HG02973 (cell line): ENCODE results near the gene MVP.
"Not testable (repeated sequence)": the region's sequence is repeated elsewhere in the genome, so short reads cannot be mapped to it uniquely, and the experiment has no call there.

ENCODE experiments used
- ATAC-seq: cut with Tn5 transposase; IDR thresholded peaks from one replicate; pipeline ENCODE4 v1.9.1; 2021; ENCODE audit warnings: moderate library complexity; ENCODE audit not compliant: unreplicated experiment

MVP gene

GRCh38 chr16:29869067-29869466 is 48.8 kb downstream of the MVP start:
- ATAC-seq: not testable (repeated sequence)

- ATAC-seq: no peak
Observed at GRCh38 chr16:29871822-29872546, 51.7 kb downstream of the MVP start.

GRCh38 chr16:29873319-29873718 is 53.1 kb downstream of the MVP start:
- no peak for ATAC-seq

DNA sequence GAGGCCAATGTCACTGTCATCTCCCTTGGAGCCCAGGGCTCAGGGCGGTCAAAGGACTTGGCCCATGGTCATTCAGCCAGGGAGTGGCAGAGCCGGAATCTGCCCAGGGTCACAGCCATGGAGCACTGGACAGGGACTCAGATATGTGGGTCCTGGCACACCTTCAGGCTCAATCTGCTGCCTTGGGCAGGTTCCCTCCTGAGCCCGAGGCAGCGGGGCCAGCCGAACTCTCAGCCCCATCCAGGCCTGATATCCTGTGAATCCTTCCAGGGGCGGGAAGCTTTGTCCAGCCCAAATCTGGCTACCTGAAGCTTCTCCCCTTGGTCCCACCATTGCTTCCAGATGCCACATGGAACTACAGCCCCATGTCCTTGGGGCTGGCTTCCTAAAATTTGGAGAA is 54.9 kb downstream of the MVP start:
- no peak for ATAC-seq

GRCh38 chr16:29876217-29876593 is 55.9 kb downstream of the MVP start:
- ATAC-seq: no peak

DNA sequence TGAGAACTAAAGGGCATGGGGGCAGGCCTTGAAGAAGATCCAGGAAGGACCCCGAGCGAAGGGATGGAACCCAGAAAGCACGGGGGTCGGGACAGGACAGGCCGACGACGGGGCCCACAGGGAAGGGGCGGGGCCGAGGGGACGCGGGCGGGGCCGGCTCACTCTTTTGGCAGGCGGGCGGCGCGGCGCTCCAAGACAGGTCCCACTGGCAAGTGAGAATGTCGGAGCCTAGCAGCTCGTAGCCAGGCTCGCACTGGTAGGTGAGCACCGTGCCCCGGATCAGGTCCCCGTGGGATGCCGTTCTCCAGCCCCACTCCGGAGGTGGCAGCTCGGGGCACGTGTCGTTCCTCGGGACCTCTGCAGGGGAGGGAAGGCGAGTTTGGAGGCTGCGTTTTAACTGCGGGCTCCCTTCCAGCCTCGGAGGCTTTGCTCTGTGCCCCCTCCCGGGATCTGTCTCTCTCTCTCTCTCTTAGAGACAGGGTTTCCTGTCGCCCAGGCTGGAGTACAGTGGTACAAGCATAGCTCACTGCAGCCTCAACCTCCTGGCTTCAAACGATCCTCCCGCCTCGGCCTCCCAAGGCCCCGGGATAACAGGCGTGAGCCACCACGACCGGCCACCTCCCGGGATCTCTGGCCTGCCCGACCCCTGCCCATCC is 56.5 kb downstream of the MVP start:
- ATAC-seq: no peak

DNA sequence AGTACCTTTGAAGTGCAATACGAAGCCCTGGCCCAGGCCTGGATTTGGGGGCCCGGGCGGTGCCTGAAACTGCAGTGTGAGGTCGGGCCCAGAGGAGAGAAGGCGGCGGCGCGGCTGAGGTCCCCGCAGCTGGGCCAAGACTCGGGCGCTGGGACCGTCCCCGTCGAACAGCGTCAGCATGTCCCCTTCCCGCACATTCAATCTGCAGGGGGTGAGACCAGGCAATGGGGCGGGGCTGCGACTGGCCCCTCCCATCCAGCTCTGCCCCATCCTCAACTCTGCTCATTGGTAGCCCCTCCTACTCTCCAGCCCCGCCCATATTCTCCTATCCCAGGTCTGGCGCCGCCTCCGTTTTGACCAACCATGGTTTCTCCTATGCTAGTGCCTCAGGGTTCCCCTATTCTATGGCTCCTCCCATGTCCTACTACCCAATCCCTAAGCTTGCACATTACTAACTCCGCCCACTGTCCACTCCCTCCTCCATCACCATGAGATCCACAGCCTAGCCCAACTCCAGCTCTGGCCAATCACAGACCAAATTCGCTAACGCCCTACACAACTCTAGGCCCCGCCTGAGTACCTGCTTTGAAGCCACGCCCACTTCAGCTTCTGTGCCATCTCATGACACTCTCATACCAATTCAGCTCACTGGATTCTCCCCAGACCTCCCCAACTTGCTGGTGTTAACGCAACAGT is 57.2 kb downstream of the MVP start:
- no peak for ATAC-seq

DNA sequence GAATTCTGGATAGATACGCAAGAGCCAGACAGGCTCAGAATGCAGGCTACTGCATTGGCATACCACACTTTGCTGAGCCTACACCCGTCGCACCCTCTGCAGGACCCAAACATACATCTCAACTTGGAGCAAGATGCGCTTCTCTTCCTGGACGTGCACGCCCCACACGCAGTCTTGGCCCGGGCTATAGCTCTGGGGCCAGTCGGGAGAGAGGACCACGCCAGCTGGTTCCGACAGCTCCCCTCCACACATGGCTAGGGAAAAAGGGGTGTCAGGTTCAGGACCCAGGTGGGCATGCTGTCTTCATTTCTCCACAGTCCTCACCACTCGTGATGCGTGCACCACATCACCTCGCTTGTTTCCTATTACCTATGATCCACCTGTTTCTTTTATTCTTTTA is 57.9 kb downstream of the MVP start:
- no peak for ATAC-seq

DNA sequence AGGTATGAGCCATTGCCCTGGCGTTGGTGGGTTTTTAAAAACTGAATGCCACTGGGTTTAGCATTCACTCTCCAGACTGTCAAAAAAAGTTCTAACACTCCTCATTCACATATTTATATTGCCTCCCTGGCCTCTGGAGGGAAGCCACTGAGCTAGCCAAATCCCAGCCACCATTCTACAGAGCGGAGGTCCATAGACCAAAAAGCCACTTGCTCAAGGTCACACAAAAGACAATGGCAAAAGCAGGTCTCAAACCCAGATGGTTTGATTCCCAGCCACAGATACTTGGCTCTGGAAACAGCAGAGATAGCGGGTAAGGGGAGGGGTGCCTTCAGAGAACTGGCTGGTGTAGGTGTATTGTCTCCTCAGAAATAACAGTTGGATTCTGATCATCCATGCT is 60.8 kb downstream of the MVP start:
- ATAC-seq: no peak

- no peak for ATAC-seq
Observed at GRCh38 chr16:29883987-29884386, 63.7 kb downstream of the MVP start.

- ATAC-seq: not testable (repeated sequence)
Observed at GRCh38 chr16:29889372-29889771, 69.1 kb downstream of the MVP start.

- ATAC-seq: no peak
Observed at GRCh38 chr16:29891525-29892457, 71.5 kb downstream of the MVP start.

- no peak for ATAC-seq
Observed at GRCh38 chr16:29892458-29892813, 72.2 kb downstream of the MVP start.

- no peak for ATAC-seq
Observed at GRCh38 chr16:29893553-29893952, 73.3 kb downstream of the MVP start.

- ATAC-seq: no peak
Observed at GRCh38 chr16:29894352-29894751, 74.1 kb downstream of the MVP start.

DNA sequence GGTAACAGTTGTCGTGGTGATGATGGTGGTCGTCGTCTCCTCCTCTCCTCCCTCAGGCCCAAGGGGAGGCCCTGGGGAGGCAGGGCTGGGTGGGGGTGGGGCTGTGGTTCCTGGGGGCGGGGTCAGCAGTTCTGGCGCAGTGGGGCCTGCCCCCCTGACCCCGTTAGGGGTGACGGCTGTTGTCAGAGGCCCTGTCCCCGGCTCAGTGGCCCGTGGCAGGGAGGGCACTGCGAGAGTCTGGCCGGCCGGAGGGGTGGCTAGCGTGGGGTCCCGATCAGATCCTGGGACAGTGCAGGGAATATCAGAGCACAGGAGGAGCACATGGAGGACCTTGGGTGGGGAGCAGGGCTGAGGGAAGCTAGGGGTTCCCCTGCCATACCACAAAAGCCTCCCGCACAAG is 76.6 kb downstream of the MVP start:
- no peak for ATAC-seq

DNA sequence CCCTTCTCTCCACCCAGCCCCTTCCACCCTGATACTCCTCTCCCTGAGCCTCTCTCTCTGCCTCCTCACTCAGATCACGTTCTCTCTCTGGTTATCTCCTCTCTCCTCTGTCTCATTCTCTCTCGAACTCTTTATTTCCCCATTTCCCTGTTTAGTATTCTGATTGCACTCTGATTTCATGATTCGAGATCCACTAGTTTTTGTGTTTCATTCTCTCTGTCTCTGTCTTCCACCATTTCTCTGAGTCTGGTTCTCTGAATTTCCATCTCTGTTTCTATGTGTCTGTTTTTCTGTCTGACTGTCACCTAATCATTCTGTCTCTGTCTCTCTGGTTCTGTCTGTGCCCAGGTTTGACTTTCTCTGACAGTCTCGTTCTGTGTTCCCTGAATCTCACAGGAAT is 77.1 kb downstream of the MVP start:
- no peak for ATAC-seq
